B cell (primary cell): Measurements from ENCODE around the gene AFF1. TPM values are rescaled to one million over a fixed set of nuclear protein-coding genes. Genes with fewer than 3 reads are reported as not detected.

Experiments used
- ATAC-seq: fragments of 200-7000 bp; cut with Tn5 transposase; one replicate; pipeline ENCODE4 v1.10.0; 2021; ENCODE audit warnings: low read depth, mild to moderate bottlenecking, moderate number of reproducible peaks, moderate library complexity
- CTCF ChIA-PET: fragments of 350-600 bp; sonication (Branson Sonifier 250); formaldehyde crosslinking; loops from one replicate; lab custom pipeline; 2021; ENCODE audit warnings: antibody characterized with exemption, inconsistent platforms; lab: Charles Lee
- POLR2A ChIA-PET: fragments of 350-600 bp; sonication (Branson Sonifier 250); formaldehyde crosslinking; loops from one replicate; lab custom pipeline; 2021; ENCODE audit warnings: antibody characterized with exemption; lab: Charles Lee
- DNase-seq: peaks from one replicate; pipeline ENCODE4 v3.0.0; 2013
- H2AFZ ChIP-seq: 2 replicates; pipeline ENCODE4 v1.6.1; 2012; ENCODE audit warnings: mild to moderate bottlenecking, low read depth, low read length; ENCODE audit not compliant: insufficient read depth, poor library complexity, severe bottlenecking
- H3K27ac ChIP-seq, 2 donors: 1 replicate in 1 of 2; 2 replicates in 1 of 2; pipeline ENCODE4 v1.5.1; 2012 to 2013; ENCODE audit warnings: low read length in 2 of 2, mild to moderate bottlenecking in 2 of 2, moderate library complexity in 1 of 2
- H3K27me3 ChIP-seq, 4 experiments: fragments of 200-600 bp in 1 of 4; sonication (generic) in 1 of 4; replicated peaks in 1 of 4; 1 replicate in 2 of 4; 2 replicates in 2 of 4; pipeline versions ENCODE4 v1.6.1 to v1.7.0; 2013 to 2016; ENCODE audit warnings: low read length in 3 of 4, mild to moderate bottlenecking in 2 of 4, mixed read lengths in 1 of 4, moderate library complexity in 1 of 4; ENCODE audit not compliant: insufficient read depth in 4 of 4, control insufficient read depth in 3 of 4; ENCODE audit errors: control extremely low read depth in 1 of 4
- H3K36me3 ChIP-seq, 2 experiments: replicated peaks in 1 of 2; 1 replicate in 1 of 2; 2 replicates in 1 of 2; pipeline versions ENCODE4 v1.6.1 to v1.7.1; 2013; ENCODE audit warnings: low read length in 1 of 2; ENCODE audit not compliant: insufficient read depth in 2 of 2, control insufficient read depth in 1 of 2; ENCODE audit errors: control extremely low read depth in 1 of 2, extremely low read depth in 1 of 2
- H3K4me1 ChIP-seq, 2 donors: fragments of 200-600 bp in 1 of 2; sonication (generic) in 1 of 2; 1 replicate in 1 of 2; 2 replicates in 1 of 2; pipeline versions ENCODE4 v1.5.1 to v1.6.1; 2013 to 2017; ENCODE audit warnings: low read length in 2 of 2; ENCODE audit not compliant: control insufficient read depth in 2 of 2, insufficient read depth in 2 of 2
- H3K4me2 ChIP-seq: replicated peaks from 2 replicates; pipeline ENCODE3; 2012; ENCODE audit warnings: mild to moderate bottlenecking, low read depth, low read length; ENCODE audit not compliant: poor library complexity, severe bottlenecking
- H3K4me3 ChIP-seq, 5 experiments: fragments of 200-600 bp in 1 of 5; sonication (generic) in 1 of 5; 1 replicate in 3 of 5; 2 replicates in 2 of 5; pipeline versions ENCODE4 v1.5.1 to v1.7.0; 2011 to 2016; ENCODE audit warnings: low read length in 4 of 5, mild to moderate bottlenecking in 4 of 5, low read depth in 2 of 5, control low read depth in 1 of 5, moderate library complexity in 1 of 5; ENCODE audit not compliant: insufficient read depth in 1 of 5; ENCODE audit errors: control extremely low read depth in 1 of 5, extremely low read depth in 1 of 5
- H3K79me2 ChIP-seq: fragments of 200-600 bp; sonication (generic); one replicate; pipeline ENCODE4 v1.6.0; 2016; ENCODE audit warnings: low read length; ENCODE audit not compliant: control insufficient read depth, insufficient read depth
- H3K9ac ChIP-seq: fragments of 200-600 bp; sonication (generic); 2 replicates; pipeline ENCODE4 v1.6.1; 2017; ENCODE audit warnings: mild to moderate bottlenecking, low read length, moderate library complexity
- H3K9me3 ChIP-seq, 3 donors: one replicate each; pipeline versions ENCODE4 v1.6.1 to v1.7.1; 2013; ENCODE audit warnings: low read length in 2 of 3; ENCODE audit not compliant: control insufficient read depth in 2 of 3, insufficient read depth in 1 of 3; ENCODE audit errors: control extremely low read depth in 1 of 3
- H4K20me1 ChIP-seq: 2 replicates; pipeline ENCODE4 v1.6.0; 2012; ENCODE audit warnings: mild to moderate bottlenecking, low read length; ENCODE audit not compliant: insufficient read depth, control insufficient read depth, poor library complexity, severe bottlenecking
- H3K27ac Mint-ChIP-seq: one replicate; pipeline ENCODE4 v1.8.0; 2021; ENCODE audit warnings: mixed read lengths
- H3K27me3 Mint-ChIP-seq: one replicate; pipeline ENCODE4 v1.8.0; 2021; ENCODE audit warnings: mixed read lengths
- H3K4me1 Mint-ChIP-seq: one replicate; pipeline ENCODE4 v1.8.0; 2021; ENCODE audit warnings: mixed read lengths
- H3K4me3 Mint-ChIP-seq: one replicate; pipeline ENCODE4 v1.8.0; 2021; ENCODE audit warnings: mixed read lengths
- H3K9me3 Mint-ChIP-seq: one replicate; pipeline ENCODE4 v1.8.0; 2022; ENCODE audit warnings: mixed read lengths; ENCODE audit not compliant: insufficient read depth
- EZH2 ChIP-seq: IDR thresholded peaks from 2 replicates; pipeline ENCODE4 v1.6.1; 2012; ENCODE audit warnings: borderline replicate concordance, low read depth, mild to moderate bottlenecking, moderate library complexity, low read length; ENCODE audit not compliant: insufficient read depth, poor library complexity, severe bottlenecking
- WGBS: methylation state at CpG from one replicate; pipeline ENCODE4 v1.1.5; 2013; ENCODE audit warnings: missing lambda C conversion rate; ENCODE audit not compliant: insufficient coverage; 5-methylcytosine and 5-hydroxymethylcytosine counted together
- intact Hi-C: fragments of 100-400 bp; cut with micrococcal nuclease; formaldehyde crosslinking; loops from one replicate; pipeline ENCODE4 v1.10.0; 2022
- polyA plus RNA-seq: library from polyadenylated mRNA; depleted of rRNA; stranded (reverse); fragments of >200 nt; gene quantifications from 2 replicates; pipeline ENCODE4 v1.2.3, GENCODE V29; 2012
- total RNA-seq, 2 donors: library from RNA; stranded (reverse); fragments of 120-200 nt in 1 of 2; gene quantifications; 1 replicate in 1 of 2; 2 replicates in 1 of 2; pipeline versions ENCODE4 v1.2.3 to v1.2.4, GENCODE V29; 2013 to 2022

Gene AFF1
- total and polyA plus RNA-seq, 2 donors (not counting 1 experiment from before 2014, with no cell fraction given), result 15.3 to 135 TPM

DNA sequence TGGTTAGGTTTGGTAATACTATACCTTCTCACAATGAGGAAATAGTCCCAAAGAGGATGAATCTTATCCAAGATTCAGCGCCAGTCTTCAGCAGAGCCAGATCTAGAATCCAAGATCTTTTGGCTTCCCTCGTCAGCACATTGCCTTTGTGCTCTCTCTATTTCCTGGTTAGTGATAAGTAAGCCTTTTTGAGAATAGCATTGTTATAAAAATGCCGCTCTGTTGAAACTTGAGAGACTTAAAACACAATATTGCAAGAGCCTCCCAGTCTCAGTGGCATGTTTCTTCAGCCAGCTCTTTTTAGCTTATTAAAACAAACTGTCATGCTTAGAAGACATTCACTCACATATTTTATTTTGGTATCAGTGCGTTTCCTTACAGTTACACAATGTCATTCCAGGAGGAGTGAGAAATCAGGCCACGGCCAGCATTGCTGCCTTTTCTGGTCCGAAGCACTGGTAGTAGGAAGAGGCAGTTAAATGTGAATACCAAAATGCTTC is 144.2 kb downstream of the AFF1 start:
- ChIA-PET POLR2A (no interaction called here), CTCF (interaction anchor here (1.0 to 2.7 kb wide), 5 partner anchors 10 to 157 kb away, joined by 3 to 20 read pairs (median 6); no protein-coding TSS in a partner anchor)
- H3K9me3 Mint-ChIP-seq, result no peaks in the 10 kb centered on the region
- peaks cover 35% of the 10 kb centered on the region for H3K4me1 Mint-ChIP-seq
- no peak overlapping the region for H3K4me3 Mint-ChIP-seq
- H3K9ac ChIP-seq, result no peak overlapping the region
- H3K36me3 ChIP-seq, result no peaks in the 10 kb centered on the region
- H3K27me3 Mint-ChIP-seq, result no peaks in the 10 kb centered on the region
- H3K4me3 ChIP-seq, result no peak overlapping the region
- peaks cover 71% of the 10 kb centered on the region for H3K79me2 ChIP-seq
- no peaks in the 10 kb centered on the region for H3K27me3 ChIP-seq
- H3K4me1 ChIP-seq, result peaks cover 3 to 17% of the 10 kb centered on the region in 2 donors
- WGBS, result 100% methylated on average over 2 of the region's 6 CpGs
- intact Hi-C loops, result no loop called here
- H3K27ac ChIP-seq, result no peak overlapping the region
- no peak overlapping the region for H3K27ac Mint-ChIP-seq
- H4K20me1 ChIP-seq, result peaks cover 69% of the 10 kb centered on the region
- no peaks in the 10 kb centered on the region for H3K9me3 ChIP-seq
- no peak overlapping the region for H3K4me2 ChIP-seq
- ATAC-seq, result no peak
- no peak overlapping the region for H2AFZ ChIP-seq
- no peak for DNase-seq
- no peak for TF ChIP-seq EZH2

DNA sequence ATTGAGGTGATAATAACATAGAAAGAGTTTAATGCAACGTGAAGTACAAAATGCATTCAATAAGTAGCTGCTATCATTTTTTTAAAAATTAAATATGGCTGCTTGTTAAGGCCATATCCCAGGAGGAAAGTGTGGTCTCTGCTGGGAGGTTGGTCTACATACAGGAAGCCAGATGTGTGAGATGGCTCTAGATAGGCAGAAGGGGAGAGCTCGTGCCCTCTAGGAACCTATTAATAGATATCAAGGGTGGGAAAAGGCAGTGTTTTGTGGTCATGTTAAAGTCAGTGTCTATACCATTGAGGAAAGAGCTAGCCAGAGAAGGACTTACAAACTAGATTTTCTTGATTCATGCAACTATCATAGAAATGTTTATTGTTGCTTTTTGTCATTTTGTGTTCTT is 145.2 kb downstream of the AFF1 start:
- ChIA-PET POLR2A (no interaction called here), CTCF (interaction anchor here (0.6 to 2.7 kb wide), 6 partner anchors 13 to 157 kb away, joined by 3 to 20 read pairs (median 4); no protein-coding TSS in a partner anchor)
- H4K20me1 ChIP-seq, result peaks cover 66% of the 10 kb centered on the region
- no peaks in the 10 kb centered on the region for H3K27me3 ChIP-seq
- intact Hi-C loops, result no loop called here
- no peaks in the 10 kb centered on the region for H3K9me3 Mint-ChIP-seq
- no peak for TF ChIP-seq EZH2
- no peak overlapping the region for H3K9ac ChIP-seq
- H3K27ac Mint-ChIP-seq, result no peak overlapping the region
- H3K36me3 ChIP-seq, result peaks cover 0 to 3% of the 10 kb centered on the region in 2 experiments
- no peaks in the 10 kb centered on the region for H3K27me3 Mint-ChIP-seq
- peaks cover 72% of the 10 kb centered on the region for H3K79me2 ChIP-seq
- DNase-seq, result no peak
- H3K4me1 ChIP-seq, result peaks cover 0 to 8% of the 10 kb centered on the region in 2 donors
- no peak for ATAC-seq
- H3K4me2 ChIP-seq, result no peak overlapping the region
- 13% methylated on average over 1 of the region's 2 CpGs for WGBS
- no peak overlapping the region for H2AFZ ChIP-seq
- H3K9me3 ChIP-seq, result no peaks in the 10 kb centered on the region
- no peak overlapping the region for H3K4me3 Mint-ChIP-seq
- H3K27ac ChIP-seq, result no peak overlapping the region
- peaks cover 27% of the 10 kb centered on the region for H3K4me1 Mint-ChIP-seq
- H3K4me3 ChIP-seq, result no peak overlapping the region
